ENCODE data around the gene VSIG4.

VSIG4 gene

DNA sequence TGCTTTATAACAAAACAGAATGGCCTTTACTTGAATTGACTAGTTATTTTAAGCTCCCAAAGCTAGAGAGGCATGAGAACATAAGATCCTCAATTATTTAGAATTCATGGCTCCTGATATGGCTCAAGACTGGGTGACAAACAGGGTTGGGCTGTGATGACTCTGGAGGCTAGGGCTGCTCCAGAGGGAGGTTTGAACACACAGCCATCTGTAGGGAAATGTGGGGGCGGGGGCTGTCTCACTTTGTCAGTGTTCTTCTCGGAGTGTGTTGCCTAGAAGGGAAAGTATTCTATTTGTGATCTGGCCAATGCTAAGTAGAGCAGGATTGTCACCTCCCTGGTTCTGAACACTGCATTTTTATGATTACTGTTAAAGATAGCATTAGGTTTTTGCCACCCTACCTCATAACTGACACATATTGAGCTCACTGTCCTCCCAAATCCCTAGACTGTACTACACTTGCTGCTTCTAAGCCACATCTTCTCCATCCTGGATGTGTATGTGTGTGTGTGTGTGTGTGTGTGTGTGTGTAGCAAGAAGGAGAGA lies 45.9 kb downstream of the VSIG4 start:
- in situ Hi-C loops (cut with MboI; ENCODE audit: low sequenced_read_pairs), result loop anchor here (25.0 kb wide), 1 partner anchor 257 kb away; no protein-coding TSS in a partner anchor

DNA sequence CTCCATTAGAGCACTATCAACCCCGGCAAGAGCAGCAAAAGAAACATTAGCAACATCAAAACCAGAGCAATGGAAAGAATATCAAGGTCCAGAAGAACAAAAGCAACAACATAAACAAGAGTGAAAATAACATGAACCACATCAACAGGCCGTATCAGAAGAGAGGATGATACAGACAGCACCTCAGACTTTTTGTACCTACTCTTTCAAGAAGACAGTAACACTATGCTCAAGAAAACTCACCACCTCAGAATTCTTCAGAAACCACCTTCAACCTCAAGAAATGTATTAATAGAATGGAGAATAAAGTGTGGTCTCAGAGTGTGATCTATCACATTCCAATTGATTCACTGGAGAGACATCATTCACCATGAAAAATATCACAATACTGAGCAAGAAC lies 46.5 kb downstream of the VSIG4 start:
- in situ Hi-C loops (cut with MboI; ENCODE audit: low sequenced_read_pairs), result loop anchor here (25.0 kb wide), 1 partner anchor 256 kb away; no protein-coding TSS in a partner anchor

DNA sequence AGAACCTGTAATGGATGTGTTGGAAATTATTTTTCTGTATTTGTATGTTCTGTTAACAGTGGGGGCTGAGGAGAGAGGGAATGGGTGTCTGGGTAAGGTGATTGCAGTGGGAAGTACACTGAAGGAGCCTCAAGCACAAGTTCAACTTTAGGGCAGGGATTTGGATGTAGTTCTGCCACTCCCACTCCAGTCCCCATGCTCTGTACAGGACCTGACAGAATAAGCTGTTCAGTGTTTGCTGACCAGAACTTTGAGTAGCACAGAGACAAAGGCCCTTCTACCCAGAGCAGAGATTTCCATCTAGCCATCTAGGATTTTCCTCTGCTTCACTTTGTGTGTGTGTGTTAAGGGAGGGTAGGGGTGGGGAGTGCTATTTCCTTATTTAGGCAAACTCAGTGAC lies 49.2 kb downstream of the VSIG4 start:
- in situ Hi-C loops (cut with MboI; ENCODE audit: low sequenced_read_pairs), result loop anchor here (25.0 kb wide), 1 partner anchor 253 kb away; no protein-coding TSS in a partner anchor

DNA sequence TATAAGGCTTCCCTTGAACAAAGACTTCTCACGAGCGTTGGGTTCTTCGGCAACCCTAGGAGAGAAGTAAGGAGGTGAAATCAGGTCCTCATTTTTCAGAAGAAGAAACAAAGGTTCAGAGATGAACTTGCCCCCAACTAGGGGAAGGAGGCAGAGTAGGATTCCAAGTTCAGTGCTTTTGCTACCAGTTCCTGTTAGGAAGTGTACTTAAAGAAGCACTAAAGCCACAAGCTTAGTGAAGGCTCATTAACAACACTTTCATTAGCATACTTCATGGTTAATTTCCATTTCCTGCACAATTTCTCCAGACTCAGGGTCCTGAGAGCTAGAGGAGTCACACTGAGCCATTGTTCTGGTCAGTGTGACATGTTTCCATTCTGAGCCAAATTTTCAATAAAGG lies 52.1 kb downstream of the VSIG4 start:
- in situ Hi-C loops (cut with MboI; ENCODE audit: low sequenced_read_pairs), result loop anchor here (25.0 kb wide), 1 partner anchor 251 kb away; no protein-coding TSS in a partner anchor

DNA sequence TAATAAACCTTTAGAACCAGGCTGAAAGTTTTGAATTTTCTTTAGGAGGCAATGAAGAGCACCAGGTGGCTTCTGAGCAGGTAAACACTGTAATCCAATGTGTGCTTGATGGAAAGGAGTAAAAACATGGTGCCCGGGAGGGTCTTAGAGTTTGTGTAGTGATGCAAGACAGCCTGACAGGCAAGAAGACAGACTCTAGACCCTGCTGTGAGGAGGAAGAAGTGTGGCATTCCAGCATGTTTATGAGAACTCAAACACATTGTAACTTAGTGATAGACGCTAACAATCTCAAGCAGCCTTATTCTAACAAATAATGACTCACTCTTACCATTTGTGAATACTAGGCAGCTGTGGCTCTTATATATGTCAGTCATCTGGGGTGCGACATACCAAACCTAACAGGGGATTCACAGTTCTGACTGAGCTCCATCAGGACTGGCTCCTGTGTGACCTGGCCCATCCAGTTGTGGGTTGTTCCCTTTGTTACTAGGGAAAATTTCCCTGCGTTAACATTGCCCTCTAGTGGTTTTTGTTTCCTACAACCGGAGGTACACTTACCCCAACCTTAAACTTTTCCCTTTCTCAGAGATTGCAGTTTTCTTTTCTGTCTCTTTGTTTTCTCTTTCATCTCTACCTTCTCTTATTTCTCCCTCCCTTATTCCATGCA lies 53.8 kb downstream of the VSIG4 start:
- in situ Hi-C loops (cut with MboI; ENCODE audit: low sequenced_read_pairs), result loop anchor here (25.0 kb wide), 1 partner anchor 249 kb away; no protein-coding TSS in a partner anchor

DNA sequence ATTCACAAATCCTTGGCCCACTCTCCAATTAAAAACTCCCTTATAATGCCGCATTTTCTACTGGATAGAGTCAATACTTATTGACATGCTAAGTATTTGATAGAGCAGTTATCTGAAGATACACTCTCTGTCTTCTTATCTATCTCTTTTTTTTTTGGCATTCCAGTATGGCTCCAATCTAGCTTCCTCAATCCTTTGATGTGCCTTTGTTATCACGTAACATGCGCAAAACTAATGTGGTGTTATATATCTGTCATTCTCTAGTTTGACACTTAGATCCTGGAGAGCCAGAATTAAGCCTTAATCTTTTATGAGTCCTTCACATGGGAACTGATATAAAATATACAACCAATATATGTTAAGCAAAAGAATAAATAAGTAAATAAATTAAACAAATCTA lies 54.7 kb downstream of the VSIG4 start:
- in situ Hi-C loops (cut with MboI; ENCODE audit: low sequenced_read_pairs), result loop anchor here (25.0 kb wide), 1 partner anchor 248 kb away; no protein-coding TSS in a partner anchor

DNA sequence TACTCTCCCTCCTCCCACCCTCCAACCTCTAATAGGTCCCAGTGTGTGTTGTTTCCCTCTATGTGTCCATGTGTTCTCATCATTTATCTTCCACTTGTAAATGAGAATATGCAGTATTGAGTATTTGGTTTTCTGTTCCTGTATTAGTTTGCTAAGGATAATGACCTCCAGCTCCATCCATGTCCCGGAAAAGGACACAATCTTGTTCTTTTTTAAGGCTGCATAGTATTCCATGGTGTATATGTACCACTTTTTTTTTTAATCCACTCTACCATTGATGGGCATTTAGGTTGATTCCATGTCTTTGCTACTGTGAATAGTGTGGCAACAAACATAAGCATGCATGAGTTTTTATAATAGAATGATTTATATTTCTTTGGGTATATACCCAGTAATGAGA lies 62.7 kb downstream of the VSIG4 start:
- in situ Hi-C loops (cut with MboI; ENCODE audit: low sequenced_read_pairs), result loop anchor here (25.0 kb wide), 1 partner anchor 240 kb away; no protein-coding TSS in a partner anchor

DNA sequence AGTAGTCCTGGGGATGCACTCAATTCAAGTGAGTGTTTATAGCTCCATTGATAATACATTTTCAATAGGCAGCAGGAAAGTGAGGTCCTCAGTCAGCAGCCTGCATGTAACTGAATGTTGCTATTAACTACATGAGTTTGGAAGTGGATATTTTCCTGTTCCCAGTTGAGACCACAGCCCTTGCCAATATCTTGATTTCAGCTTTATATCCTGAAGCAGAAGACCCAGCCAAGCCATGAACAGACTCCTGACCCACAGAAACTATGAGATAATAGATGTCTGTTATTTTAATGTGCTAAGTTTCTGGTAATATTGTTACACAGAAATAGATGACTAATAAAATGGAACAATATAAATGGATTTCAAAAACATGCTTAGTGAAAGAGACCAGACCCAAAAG lies 63.7 kb downstream of the VSIG4 start:
- in situ Hi-C loops (cut with MboI; ENCODE audit: low sequenced_read_pairs), result loop anchor here (25.0 kb wide), 1 partner anchor 239 kb away; no protein-coding TSS in a partner anchor

DNA sequence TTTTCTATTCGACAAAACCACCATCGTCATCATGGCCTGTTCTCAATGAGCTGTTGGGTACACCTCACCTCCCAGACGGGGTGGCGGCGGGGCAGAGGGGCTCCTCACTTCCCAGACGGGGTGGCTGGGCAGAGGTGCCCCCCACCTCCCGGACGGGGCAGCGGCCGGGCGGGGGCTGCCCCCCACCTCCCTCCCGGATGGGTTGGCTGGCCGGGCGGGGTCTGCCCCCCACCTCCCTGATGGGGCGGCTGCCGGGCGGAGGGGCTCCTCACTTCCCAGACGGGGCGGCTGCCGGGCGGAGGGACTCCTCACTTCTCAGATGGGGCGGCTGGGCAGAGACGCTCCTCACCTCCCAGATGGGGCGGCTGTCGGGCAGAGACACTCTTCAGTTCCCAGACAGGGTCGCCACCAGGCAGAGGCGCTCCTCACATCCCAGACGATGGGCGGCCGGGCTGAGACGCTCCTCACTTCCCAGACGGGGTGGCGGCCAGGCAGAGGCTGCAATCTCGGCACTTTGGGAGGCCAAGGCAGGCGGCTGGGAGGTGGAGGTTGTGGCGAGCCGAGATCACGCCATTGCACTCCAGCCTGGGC lies 64.6 kb downstream of the VSIG4 start:
- in situ Hi-C loops (cut with MboI; ENCODE audit: low sequenced_read_pairs), result loop anchor here (25.0 kb wide), 1 partner anchor 238 kb away; no protein-coding TSS in a partner anchor
